HepG2 (cell line): Measurements from ENCODE around the gene SLC25A48. TPM values are rescaled to one million over a fixed set of nuclear protein-coding genes. Genes with fewer than 3 reads are reported as not detected.

Source experiments
- AGO2 ChIP-seq: fragments of 200-400 bp; formaldehyde crosslinking; optimal IDR thresholded peaks from 2 replicates; pipeline ENCODE3; 2017; ENCODE audit warnings: mild to moderate bottlenecking, low read depth, low read length, moderate library complexity
- BCL3 ChIP-seq: sonication (generic); formaldehyde crosslinking; IDR thresholded peaks from 2 replicates; pipeline ENCODE4 v1.5.1; 2020; ENCODE audit warnings: mild to moderate bottlenecking, missing genetic modification reagents, moderate library complexity
- CTCF ChIP-seq: sonication (generic); formaldehyde crosslinking; IDR thresholded peaks from 2 replicates; pipeline ENCODE4 v1.5.0; 2020; ENCODE audit warnings: mild to moderate bottlenecking, missing genetic modification reagents, moderate library complexity
- GATAD1 ChIP-seq: IDR thresholded peaks from 2 replicates; pipeline ENCODE4 v1.6.1; 2016; ENCODE audit warnings: missing genetic modification reagents, missing compliant biosample characterization
- MBD4 ChIP-seq: IDR thresholded peaks from 2 replicates; pipeline ENCODE4 v1.6.1; 2012; ENCODE audit warnings: low read length, inconsistent platforms, borderline replicate concordance
- MIER3 ChIP-seq: IDR thresholded peaks from 2 replicates; pipeline ENCODE4 v1.6.1; 2016; ENCODE audit warnings: missing compliant biosample characterization, borderline replicate concordance
- NAIF1 ChIP-seq: sonication (generic); formaldehyde crosslinking; IDR thresholded peaks from 2 replicates; pipeline ENCODE4 v1.5.0; 2020; ENCODE audit warnings: mild to moderate bottlenecking, missing genetic modification reagents, borderline replicate concordance
- NFE2L1 ChIP-seq: sonication (generic); formaldehyde crosslinking; IDR thresholded peaks from 2 replicates; pipeline ENCODE4 v1.4.0; 2020; ENCODE audit warnings: missing genetic modification reagents, mild to moderate bottlenecking, borderline replicate concordance
- NKX3-1 ChIP-seq: sonication (generic); formaldehyde crosslinking; IDR thresholded peaks from 2 replicates; pipeline ENCODE4 v1.5.0; 2020; ENCODE audit warnings: missing genetic modification reagents
- THAP11 ChIP-seq: IDR thresholded peaks from 2 replicates; pipeline ENCODE4 v1.6.1; 2016; ENCODE audit warnings: missing biosample characterization, missing genetic modification reagents
- ZBTB14 ChIP-seq: sonication (generic); formaldehyde crosslinking; IDR thresholded peaks from 2 replicates; pipeline ENCODE4 v1.4.0; 2020; ENCODE audit warnings: missing genetic modification reagents
- ZNF326 ChIP-seq: sonication (generic); formaldehyde crosslinking; IDR thresholded peaks from 2 replicates; pipeline ENCODE4 v1.4.0; 2020; ENCODE audit warnings: missing genetic modification reagents, borderline replicate concordance
- ZNF331 ChIP-seq: sonication (generic); formaldehyde crosslinking; IDR thresholded peaks from 2 replicates; pipeline ENCODE4 v1.4.0; 2020; ENCODE audit warnings: missing genetic modification reagents
- ZNF430 ChIP-seq: sonication (generic); formaldehyde crosslinking; IDR thresholded peaks from 2 replicates; pipeline ENCODE4 v1.9.0; 2021; ENCODE audit warnings: mild to moderate bottlenecking, missing genetic modification reagents
- ZNF614 ChIP-seq: IDR thresholded peaks from 2 replicates; pipeline ENCODE4 v1.6.1; 2018; ENCODE audit warnings: missing biosample characterization, missing genetic modification reagents, inconsistent platforms, borderline replicate concordance
- ZNF784 ChIP-seq: sonication (generic); formaldehyde crosslinking; IDR thresholded peaks from 2 replicates; pipeline ENCODE4 v1.5.1; 2020; ENCODE audit warnings: missing genetic modification reagents, mild to moderate bottlenecking, borderline replicate concordance
- polyA plus RNA-seq, 8 experiments: library from polyadenylated mRNA; depleted of rRNA in 3 of 8; stranded (reverse) in 7 of 8; unstranded in 1 of 8; fragments of >200 nt; fragmentation: Illumina TruSeq in 4 of 8; extraction: Trizol in 4 of 8; gene quantifications; 2 replicates each; pipeline versions ENCODE4 v1.2.1 to v1.2.3, GENCODE V29; 2011 to 2016; ENCODE audit warnings: low read depth in 4 of 8, missing spikeins in 1 of 8, mixed read lengths in 1 of 8; ENCODE audit not compliant: insufficient read depth in 1 of 8
- total RNA-seq, 5 experiments: library from RNA; depleted of rRNA; stranded (reverse); fragments of >200 nt; fragmentation: Illumina TruSeq; extraction: Trizol; gene quantifications; 2 replicates each; pipeline ENCODE4 v1.2.3, GENCODE V29; 2016; ENCODE audit warnings: low read depth in 1 of 5
- TF ChIP-seq, protein P1 (sequence below): sonication (generic); formaldehyde crosslinking; IDR thresholded peaks from 2 replicates; pipeline ENCODE4 v1.5.1; 2020; ENCODE audit warnings: missing genetic modification reagents, mild to moderate bottlenecking, borderline replicate concordance
- TF ChIP-seq, protein P2 (sequence below): IDR thresholded peaks from 2 replicates; pipeline ENCODE4 v1.6.1; 2018; ENCODE audit warnings: missing genetic modification reagents, mild to moderate bottlenecking, missing compliant biosample characterization
- TF ChIP-seq, protein P3 (sequence below): sonication (generic); formaldehyde crosslinking; IDR thresholded peaks from 2 replicates; pipeline ENCODE4 v1.5.0; 2020; ENCODE audit warnings: missing genetic modification reagents

The SLC25A48 gene
- total and polyA plus RNA-seq, 2 of the 13 experiments (the other 11 are each of a cell fraction or from before 2014, with no cell fraction given) = 0.17 to 4.5 TPM

GRCh38 chr5:135834639-135835529 lies at the start of gene SLC25A48 (continued):
- TF ChIP-seq, protein P1, sequence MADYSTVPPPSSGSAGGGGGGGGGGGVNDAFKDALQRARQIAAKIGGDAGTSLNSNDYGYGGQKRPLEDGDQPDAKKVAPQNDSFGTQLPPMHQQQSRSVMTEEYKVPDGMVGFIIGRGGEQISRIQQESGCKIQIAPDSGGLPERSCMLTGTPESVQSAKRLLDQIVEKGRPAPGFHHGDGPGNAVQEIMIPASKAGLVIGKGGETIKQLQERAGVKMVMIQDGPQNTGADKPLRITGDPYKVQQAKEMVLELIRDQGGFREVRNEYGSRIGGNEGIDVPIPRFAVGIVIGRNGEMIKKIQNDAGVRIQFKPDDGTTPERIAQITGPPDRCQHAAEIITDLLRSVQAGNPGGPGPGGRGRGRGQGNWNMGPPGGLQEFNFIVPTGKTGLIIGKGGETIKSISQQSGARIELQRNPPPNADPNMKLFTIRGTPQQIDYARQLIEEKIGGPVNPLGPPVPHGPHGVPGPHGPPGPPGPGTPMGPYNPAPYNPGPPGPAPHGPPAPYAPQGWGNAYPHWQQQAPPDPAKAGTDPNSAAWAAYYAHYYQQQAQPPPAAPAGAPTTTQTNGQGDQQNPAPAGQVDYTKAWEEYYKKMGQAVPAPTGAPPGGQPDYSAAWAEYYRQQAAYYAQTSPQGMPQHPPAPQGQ = no peak
- no peak for TF ChIP-seq NFE2L1 (CRISPR knock-in tag)
- no peak for TF ChIP-seq NAIF1 (CRISPR knock-in tag)
- TF ChIP-seq ZNF614 (CRISPR knock-in tag) = no peak
- no peak for TF ChIP-seq NKX3-1 (CRISPR knock-in tag)
- TF ChIP-seq, protein P2, sequence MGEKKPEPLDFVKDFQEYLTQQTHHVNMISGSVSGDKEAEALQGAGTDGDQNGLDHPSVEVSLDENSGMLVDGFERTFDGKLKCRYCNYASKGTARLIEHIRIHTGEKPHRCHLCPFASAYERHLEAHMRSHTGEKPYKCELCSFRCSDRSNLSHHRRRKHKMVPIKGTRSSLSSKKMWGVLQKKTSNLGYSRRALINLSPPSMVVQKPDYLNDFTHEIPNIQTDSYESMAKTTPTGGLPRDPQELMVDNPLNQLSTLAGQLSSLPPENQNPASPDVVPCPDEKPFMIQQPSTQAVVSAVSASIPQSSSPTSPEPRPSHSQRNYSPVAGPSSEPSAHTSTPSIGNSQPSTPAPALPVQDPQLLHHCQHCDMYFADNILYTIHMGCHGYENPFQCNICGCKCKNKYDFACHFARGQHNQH (CRISPR knock-in tag) = no peak
- 0 out of 2 replicates have a peak, but pooled peaks have one; percentile 11 for TF ChIP-seq ZBTB14
- no peak for TF ChIP-seq MIER3
- TF ChIP-seq THAP11 (CRISPR knock-in tag) = no peak
- peak; percentile 18; the same call in 1 of the 2 replicates for TF ChIP-seq ZNF331 (CRISPR knock-in tag)
- TF ChIP-seq CTCF (CRISPR knock-in tag) = peak; percentile 68
- peak; percentile 38; the same call in 1 of the 2 replicates for TF ChIP-seq BCL3 (CRISPR knock-in tag)
- TF ChIP-seq ZNF784 (CRISPR knock-in tag) = no peak
- TF ChIP-seq, protein P3, sequence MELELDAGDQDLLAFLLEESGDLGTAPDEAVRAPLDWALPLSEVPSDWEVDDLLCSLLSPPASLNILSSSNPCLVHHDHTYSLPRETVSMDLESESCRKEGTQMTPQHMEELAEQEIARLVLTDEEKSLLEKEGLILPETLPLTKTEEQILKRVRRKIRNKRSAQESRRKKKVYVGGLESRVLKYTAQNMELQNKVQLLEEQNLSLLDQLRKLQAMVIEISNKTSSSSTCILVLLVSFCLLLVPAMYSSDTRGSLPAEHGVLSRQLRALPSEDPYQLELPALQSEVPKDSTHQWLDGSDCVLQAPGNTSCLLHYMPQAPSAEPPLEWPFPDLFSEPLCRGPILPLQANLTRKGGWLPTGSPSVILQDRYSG = no peak
- no peak for TF ChIP-seq AGO2
- 0 out of 2 replicates have a peak, but pooled peaks have one; percentile 41 for TF ChIP-seq ZNF430 (CRISPR knock-in tag)
- TF ChIP-seq GATAD1 (CRISPR knock-in tag) = no peak
- no peak for TF ChIP-seq ZNF326
- TF ChIP-seq MBD4 = no peak
